Measurements from ENCODE around the gene RAPGEF5.

DNA sequence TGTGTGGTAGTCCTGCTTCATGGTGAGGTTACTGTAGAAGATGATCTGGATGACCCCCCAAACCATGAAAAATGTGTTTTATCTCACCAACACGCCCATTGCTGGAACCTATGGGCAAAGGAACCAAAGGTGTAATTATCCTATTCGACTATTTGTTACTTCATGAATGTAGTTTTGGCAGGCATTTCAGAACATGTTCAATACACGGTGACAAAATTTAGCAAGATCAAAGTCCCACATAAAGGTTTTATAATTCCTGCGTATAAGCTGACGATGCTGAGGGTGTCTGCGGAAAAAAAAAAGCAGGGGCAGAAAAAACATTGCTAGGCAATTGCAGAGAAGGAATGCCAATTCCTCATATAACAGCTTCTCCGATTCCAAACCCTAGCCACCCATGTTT is 13.3 kb downstream of the RAPGEF5 start:
- TF ChIP-seq, protein P1, sequence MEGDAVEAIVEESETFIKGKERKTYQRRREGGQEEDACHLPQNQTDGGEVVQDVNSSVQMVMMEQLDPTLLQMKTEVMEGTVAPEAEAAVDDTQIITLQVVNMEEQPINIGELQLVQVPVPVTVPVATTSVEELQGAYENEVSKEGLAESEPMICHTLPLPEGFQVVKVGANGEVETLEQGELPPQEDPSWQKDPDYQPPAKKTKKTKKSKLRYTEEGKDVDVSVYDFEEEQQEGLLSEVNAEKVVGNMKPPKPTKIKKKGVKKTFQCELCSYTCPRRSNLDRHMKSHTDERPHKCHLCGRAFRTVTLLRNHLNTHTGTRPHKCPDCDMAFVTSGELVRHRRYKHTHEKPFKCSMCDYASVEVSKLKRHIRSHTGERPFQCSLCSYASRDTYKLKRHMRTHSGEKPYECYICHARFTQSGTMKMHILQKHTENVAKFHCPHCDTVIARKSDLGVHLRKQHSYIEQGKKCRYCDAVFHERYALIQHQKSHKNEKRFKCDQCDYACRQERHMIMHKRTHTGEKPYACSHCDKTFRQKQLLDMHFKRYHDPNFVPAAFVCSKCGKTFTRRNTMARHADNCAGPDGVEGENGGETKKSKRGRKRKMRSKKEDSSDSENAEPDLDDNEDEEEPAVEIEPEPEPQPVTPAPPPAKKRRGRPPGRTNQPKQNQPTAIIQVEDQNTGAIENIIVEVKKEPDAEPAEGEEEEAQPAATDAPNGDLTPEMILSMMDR (conservative IDR thresholded peaks at IDR 0.05; ENCODE audit: low read depth, low read length): no peak
- TF ChIP-seq EZH2 (IDR thresholded peaks at IDR 0.05; ENCODE audit: low read length, unreplicated experiment) (no peak), EZH2phosphoT487 (IDR thresholded peaks at IDR 0.05; ENCODE audit: borderline replicate concordance, low read length) (no peak)

Measured in PC-3 (cell line).